Daoy (cell line): ENCODE measurements around the gene NCKAP1. TPM values are rescaled to one million over a fixed set of nuclear protein-coding genes. Genes with fewer than 3 reads are reported as not detected.
A peak's percentile ranks its signal among the peaks of the same experiment; 100 is the strongest.

Source experiments
- DNase-seq: peaks from one replicate; pipeline ENCODE4 v3.0.0-alpha.2; 2015; ENCODE audit warnings: low read depth
- total RNA-seq: library from RNA; depleted of rRNA; stranded (reverse); fragments of >200 nt; shearing (Covaris generic); gene quantifications from 2 replicates; pipeline ENCODE4 v1.2.3, GENCODE V29; 2014; rRNA removed

The NCKAP1 gene
- total RNA-seq, 1 experiment from 2014 or later: 76.1 TPM

DNA sequence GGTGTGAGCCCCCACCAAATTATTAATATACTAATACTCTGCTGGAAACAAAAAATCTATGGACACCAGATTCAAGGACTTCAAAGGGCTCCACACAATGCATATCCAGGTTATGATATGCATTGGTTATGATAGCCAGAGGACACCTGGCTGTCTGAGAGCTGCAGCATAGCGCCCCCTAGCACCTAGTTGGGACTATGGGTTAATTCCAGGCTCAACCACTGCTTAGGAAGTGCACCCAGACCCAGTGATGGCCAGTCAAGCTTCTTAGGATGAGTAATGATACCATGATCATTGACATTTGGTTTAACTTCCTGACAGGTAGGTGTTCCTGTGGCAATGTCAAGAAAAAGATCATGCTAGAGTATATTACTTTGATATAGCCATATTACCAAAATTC, 168.0 kb downstream of the NCKAP1 start:
- peak; percentile 34 for DNase-seq

- DNase-seq: no peak
These were observed 170.0 kb downstream of the NCKAP1 start for GRCh38 chr2:182868054-182868796.

DNA sequence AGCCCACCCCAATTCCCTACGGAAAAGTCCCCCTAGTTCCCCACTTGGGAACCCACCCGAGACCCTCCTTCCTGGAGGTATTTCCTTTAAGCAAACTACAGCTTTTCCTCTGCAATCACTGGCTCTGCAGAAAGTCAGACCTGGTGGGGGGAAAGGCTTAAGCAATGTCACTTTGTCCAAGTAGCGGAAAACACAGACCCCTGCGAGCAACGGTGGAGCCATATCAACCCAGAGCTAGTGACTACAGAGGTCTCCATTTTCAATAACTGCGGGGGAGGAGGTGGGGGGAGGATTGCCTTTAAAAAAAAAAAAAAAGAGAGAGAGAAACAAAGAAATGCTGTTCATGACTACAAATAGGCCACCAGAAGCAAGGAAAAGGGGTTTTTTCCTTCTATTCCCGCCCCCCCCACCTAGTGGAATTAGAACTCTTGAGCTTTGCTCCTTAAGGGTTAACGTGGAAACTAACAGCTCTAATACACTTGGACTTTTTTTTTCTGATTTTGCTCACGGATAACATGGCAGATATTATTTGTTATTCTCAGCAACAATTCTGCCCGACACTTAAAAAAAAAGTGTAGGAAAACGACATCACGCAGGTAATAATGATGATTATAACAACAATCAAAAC, 170.7 kb downstream of the NCKAP1 start:
- no peak for DNase-seq

DNA sequence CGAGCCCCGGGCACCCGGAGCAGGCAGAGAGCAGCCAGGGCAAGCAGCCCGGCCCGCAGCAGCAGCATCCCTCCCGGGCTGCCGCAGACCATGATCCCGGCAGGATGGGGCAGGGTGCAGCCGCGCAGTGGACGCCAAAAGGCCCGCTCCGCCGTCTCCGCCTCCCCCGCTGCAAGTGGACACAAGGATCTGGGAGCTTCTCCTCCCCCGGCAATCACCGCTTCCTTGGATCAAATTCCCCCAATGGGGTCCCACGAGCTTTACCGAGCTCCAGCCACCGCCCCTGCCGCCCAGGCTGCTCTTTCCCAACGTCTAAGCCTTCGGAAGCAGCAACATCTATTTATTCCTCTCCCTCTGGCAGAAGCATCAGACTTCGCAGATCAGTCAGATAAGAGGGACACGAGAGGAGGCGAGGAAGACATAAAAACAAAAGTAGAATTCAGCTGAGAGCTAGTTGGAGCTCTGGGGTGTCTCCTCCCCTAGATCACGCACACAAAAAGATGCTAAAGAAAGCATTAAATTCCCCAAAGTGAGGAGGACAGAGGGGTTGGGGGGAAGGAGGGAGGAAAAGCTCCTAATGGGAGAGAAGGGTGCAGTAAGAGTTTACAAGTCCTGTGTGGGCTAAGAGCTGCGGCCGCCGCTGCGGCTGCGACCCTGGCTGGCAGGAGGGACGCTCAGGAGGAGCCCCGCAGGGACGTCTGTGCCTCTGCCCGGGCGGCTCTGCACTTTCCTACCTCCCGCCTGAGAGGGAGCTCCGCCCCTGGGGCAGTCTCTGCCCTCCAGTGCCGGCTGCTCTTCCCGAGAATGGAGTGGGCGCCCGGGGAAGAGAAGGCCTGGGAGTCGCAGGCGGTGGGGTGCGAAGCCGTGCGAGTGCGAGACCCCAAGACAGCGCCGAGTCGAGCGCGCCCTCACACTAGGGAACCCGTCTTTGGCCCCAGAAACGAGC, 171.5 kb downstream of the NCKAP1 start, which contains the start of gene FRZB:
Gene FRZB, minus strand, starts transcription at position 177 of the 946 bp plus-strand sequence. Its CDS starts 85 bp downstream, at position 92.
- peak; percentile 42 for DNase-seq

- no peak for DNase-seq
These were observed 172.2 kb downstream of the NCKAP1 start for GRCh38 chr2:182866095-182866460.

- no peak for DNase-seq
These were observed 173.2 kb downstream of the NCKAP1 start for GRCh38 chr2:182864949-182865570.

DNA sequence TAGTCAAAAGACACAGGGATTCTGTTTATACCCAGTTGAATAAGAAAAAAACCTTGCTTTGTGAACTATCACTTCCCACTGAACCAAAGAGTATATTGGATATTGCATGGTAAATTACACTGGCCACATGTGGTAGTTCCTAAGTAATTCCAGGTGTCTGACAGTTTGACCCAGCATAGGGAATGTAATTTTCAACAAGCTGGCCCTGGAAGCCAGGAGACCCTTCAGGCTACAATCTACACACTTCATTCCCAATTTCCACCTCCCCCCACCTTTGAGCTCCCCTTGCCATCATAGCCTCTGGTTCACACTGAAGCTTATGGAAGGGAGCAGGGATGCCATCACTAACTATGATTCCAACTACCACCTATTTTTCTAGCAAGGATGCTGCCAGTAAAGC, 174.6 kb downstream of the NCKAP1 start:
- no peak for DNase-seq

GRCh38 chr2:182862091-182862490, 176.2 kb downstream of the NCKAP1 start:
- no peak for DNase-seq

DNA sequence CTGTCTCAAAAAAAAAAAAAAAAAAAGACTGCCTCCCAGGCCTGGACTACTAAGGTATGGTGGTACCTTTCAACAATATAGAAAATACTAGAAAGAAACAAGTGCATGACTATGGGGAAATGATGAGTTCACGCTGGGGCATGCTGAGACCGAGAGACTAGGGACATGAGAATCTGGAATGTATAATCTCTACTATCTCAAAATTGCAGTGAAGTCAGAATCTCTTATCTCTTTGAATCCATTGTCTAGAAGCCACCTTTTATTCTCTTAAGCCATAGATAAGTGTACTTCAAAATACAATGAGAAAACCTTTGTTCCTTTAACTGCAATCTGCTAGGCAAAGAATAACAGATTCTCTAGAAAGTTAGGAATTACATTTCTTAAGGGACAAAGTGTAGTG, 177.4 kb downstream of the NCKAP1 start:
- DNase-seq: no peak

Other genes with a start within 250 kb of the NCKAP1 start
- gene FRZB, start 171.8 kb downstream of the NCKAP1 start, total RNA-seq: not detected in 2 replicates
- gene DUSP19, start 40.3 kb upstream of the NCKAP1 start, total RNA-seq: 1.9 and 2.5 TPM in 2 replicates
- gene NUP35, start 86.0 kb upstream of the NCKAP1 start, total RNA-seq: 43.3 and 49.0 TPM in 2 replicates